Measurements from ENCODE around the gene TRIO.

The TRIO gene

DNA sequence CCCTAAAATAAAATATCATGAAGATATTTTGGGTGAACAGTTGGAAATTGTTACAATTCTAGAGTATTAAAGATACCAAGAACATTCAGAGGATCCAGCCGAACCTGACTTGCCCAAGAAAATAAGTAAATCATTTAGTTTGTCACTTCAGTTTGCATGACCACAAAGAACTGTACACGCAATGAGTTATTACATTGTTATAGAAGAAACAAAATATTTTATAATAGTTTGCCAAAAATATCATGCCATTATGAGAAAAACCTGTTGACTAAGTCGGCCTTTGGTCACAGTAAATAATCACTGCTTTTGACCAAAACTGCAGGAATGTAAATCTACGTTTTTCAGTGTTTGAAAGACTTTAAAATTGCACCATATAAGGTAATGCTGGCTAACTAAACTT lies 27.9 kb downstream of the TRIO start:
- no peak for DNase-seq

DNA sequence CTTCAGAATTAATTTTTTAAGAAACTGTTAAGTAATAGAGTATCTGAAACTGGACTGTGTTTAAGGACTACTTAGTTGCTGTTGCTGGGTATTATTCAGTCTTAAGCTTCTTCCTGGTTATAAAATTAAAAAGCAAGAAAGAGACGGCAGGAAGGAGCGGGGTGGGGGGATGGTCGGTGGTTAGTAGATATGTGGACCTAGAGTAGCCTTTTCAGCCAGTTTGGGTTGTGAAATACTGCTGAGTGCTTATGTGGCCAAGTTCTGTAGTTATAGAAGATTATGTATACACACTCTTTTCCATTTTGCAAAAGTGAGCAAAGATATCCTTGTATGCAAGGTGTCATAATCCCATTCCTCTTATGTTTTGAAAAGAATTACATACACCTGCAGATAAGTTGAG lies 28.5 kb downstream of the TRIO start:
- DNase-seq: no peak

DNA sequence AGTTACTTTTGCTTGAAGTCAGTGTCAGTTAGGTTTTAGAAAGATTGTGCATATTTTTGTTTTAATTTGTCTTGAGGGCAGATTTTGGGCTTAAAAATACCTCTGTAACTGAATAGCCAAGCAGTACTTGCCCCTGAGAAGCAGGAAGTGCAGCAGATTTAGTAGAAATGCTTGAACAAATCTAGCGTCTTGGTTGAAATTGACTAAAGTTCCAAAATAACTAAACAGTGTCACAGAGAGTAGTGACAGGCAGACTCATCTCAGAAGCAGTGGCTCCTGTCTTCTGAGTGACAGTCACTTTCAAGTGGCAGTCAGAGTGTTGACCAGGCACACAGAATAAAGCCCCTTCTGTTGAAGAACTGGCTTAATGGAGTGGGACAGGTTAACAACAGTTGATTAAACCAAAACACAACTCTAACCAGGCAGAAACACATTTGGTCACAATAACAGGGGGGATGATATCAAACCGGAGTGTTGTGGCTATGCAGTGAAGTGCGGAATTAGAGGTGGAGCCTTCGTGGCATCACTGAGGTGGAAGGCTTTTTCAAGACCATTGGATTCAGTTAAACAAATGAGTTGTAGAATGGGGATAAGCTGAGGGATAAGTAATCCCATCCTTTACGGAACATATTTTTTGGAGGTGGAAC lies 29.1 kb downstream of the TRIO start:
- DNase-seq: no peak

DNA sequence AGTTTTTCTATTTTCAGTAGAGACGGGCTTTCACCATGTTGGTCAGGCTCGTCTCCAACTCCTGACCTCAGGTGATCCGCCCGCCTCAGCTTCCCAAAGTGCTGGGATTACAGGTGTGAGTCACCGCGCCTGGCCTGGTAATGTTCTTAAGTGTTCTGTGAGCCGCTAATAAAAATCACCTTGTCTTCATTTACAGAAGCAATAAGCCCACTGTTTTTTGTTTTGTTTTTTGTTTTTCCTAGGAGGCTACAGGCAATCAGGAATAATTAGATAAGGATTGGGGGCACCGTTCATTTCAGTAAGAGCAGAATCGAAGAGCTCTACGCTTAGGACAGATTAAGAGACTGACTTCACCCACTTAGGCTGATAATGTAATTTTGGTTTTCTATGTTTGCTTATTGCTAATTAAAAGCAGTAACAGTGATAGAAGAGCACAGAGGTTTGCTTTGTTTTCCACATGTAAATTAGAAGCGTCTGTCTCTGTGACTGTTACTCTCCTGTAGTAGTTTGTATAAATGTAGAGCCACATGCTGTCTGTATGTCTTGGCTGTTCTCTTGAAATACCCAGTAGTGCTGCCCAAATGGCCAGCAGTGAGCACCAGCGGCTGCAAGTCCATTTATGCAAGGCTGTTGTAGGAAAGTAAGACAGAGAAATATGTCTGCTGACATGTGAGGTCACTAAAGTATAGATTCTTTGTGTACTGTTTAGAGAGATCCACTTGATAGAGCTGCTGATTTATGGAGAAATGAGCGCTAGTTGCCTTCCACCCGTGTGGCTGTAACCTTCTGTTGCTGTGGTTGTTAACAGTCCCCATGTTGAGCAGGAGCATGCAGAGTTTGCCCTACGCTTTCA lies 30.5 kb downstream of the TRIO start:
- DNase-seq: no peak

DNA sequence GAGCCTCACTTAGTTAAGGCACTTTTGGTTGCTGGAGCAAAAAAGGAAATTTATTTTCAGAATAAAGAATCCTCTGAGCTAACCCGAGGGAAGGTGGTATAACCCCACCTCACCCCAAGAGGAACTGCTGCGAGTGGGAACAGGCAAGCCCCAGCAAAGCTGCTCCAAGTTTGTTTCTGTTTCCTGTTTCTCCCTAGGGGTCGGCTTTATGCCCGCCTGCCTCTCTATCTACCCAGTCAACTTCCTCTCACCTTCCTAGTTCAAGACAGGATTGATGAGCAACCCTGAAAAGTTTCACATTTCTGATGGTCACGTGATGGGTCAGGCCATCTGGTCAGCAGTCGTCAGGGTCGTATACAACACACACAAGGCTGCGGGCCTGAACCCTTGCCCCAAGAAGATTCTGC lies 31.1 kb downstream of the TRIO start:
- no peak for DNase-seq

DNA sequence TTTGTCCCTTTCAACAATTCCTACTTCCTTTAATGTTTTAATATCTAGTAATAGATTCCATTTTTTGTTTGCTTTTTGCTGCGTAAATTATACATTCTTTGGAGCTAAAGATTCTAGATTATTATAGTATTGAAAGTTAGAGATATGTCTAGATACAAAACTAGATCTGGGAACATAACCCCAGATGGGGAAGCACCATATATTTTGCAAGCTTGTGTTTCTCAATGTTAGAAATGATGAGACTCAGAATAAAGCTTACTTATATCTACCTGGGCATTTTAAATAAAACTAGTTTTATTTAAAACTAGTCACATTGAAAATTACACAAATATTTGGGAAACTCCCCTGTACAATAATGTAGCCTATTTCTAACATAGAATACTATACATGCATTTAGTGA lies 32.2 kb downstream of the TRIO start:
- DNase-seq: no peak

DNA sequence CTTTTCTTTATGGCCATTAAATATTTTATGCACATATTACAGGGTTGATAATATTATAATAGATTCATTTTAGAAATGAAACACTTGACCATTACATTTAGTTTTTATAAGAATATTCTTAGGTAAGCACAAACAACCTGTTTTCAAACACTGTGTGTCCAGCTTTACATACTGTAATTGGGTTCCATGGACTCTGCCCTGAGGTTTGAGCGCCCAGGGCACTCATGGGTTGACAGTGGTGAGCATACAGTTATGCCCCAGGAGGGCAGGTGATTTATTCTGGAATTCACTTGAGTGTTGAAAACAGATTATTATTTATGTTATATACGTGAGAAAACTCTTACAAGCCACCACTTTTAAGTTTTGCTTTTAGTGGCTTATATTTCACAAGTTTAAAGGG lies 33.7 kb downstream of the TRIO start:
- no peak for DNase-seq

DNA sequence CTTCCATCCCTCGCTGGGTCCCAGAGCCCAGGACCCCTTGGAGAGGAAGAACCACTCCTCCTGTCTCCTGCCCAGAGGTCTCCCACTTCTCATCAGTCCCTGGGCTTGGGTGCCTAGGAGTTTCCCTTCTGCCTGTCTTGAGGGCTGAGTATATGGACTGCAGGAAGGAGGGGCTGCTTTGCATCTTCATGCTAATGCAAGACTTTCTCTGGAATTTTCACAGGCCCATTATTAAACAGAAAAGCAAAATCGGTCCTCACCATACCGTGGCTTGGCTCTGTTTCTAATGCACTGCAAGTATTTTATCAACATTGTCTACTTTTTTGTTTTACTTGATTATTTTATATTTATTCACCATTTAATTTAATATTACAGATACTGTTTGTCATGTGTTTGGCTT lies 34.5 kb downstream of the TRIO start:
- no peak for DNase-seq

DNA sequence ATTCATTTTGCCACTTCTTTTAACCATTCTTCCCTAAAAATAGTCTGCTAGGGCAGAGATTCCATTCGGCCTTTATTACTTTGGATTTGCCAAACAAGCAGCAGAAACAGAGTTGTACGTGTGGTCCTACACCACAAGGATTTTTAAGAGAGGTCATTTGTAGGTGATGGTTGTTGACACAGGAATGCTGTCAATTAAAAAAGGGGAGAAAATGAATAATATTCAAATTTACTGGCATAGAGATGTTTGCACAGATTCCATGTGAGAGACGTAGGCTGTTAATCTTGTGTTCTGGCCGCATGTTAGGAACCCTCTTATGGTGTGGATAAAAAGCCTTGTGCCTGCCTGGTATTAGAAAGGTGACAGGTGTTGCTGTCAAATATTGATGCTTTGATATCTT lies 34.9 kb downstream of the TRIO start:
- no peak for DNase-seq

DNA sequence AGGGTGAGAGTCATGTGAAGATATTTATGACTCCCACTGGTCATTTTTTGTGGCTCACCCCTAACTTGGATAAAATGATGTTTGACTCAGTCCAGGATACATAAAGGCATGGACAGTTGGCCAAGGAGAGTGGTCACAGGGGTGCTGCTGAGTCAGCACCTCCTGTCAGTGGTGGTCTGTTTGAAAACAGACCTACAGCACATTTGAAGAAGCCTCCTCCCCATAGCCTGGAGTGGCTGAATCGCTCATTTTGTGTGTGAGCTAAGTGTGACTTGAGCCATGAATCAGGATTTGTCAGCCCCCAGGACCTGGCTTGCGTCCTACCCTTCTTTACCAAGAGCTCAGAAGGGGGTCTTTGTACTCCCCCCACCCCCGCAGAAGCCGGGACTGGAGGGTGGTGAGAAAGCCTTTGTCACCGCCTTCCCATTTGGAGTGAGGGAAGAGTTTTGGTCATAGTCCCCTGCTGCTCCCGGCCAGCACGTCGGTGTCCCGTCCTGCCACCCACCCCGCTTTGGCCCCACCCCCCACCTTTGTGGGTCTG lies 35.6 kb downstream of the TRIO start:
- DNase-seq: no peak

DNA sequence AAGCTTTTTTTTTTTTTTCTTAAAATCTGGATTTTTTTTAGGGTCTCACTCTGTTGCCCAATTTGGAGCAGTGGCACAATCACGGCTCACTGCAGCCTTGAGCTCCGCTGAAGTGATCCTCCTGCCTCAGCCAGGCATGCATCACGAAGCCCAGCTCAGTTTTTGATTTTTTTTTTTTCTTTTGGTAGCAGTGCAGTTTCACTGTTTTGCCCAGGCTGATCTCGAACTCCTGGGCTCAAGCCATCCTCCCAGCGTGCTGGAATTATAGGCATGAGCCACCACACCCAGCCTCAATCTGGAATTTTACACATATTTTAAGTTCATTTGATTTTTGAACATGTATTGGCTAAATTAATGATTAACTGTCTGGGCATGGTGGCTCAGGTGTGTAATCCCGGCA lies 36.3 kb downstream of the TRIO start:
- DNase-seq: no peak

DNA sequence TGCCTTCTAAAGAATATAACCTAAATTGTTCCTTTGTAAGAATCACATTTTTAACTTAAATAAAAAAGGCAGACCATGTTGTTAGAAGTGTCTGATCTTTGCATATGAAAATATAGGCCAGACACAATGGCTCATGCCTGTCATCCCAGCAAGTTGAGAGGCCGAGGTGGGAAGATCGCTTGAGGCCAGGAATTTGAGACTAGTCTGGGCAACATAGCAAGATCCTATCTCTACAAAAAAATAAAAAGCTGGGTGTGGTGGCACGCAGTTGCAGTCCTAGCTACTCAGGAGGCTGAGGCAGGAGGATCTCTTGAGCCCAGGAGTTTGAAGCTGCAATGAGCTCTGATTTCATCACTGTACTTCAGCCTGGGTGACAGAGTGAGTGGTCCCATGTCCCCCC lies 37.3 kb downstream of the TRIO start:
- no peak for DNase-seq

DNA sequence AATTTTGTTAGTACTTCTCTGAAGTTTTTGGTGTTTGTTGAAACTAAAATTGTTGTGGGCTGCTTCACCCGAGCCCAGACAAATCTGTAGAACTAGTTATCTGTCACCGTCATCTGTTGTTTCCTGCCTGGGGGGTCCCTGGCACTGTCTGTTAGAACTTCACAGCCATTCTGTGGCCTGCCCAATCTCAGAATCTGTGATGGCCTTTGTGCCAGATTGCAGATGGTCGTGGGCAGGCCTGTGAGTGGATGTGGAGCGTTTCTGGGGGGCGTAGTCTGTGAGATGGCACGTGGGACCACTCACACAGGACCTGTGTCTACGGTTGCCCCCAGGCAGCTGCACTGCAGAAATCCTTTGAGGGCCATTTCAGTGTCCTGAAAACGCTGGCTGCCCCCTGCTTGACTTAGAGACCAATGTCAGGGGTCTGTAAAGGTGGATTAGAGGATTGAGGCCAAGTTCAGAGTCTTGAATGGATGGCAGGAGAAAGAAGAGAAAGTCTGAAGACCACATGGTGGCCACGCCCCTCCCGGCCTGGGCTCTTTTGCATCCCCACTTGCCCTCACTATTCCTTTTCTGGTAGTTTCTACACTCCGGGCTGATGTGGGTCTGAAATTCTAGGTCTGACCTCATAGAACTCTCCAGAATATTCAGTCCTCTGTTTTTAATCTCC lies 38.3 kb downstream of the TRIO start:
- no peak for DNase-seq

DNA sequence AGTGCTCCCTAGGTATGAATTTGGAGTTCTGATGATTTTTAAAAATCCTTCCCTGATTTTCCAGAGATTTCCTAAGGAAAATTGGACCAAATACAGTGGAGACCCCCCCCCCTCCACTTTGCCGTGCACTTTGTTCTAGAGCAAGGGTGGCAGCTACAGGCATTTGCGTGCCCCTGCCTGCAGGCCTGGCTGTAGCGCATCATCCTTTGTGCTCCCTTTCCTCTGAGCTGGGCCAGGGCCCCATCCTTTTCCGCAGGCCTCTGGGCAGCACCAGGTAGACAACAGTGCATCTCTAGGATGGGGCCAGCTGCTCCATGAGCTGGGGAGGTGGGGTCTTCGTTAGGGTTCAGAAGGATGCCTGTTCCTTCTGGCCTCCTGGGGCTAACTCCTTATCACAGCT lies 39.6 kb downstream of the TRIO start:
- no peak for DNase-seq

DNA sequence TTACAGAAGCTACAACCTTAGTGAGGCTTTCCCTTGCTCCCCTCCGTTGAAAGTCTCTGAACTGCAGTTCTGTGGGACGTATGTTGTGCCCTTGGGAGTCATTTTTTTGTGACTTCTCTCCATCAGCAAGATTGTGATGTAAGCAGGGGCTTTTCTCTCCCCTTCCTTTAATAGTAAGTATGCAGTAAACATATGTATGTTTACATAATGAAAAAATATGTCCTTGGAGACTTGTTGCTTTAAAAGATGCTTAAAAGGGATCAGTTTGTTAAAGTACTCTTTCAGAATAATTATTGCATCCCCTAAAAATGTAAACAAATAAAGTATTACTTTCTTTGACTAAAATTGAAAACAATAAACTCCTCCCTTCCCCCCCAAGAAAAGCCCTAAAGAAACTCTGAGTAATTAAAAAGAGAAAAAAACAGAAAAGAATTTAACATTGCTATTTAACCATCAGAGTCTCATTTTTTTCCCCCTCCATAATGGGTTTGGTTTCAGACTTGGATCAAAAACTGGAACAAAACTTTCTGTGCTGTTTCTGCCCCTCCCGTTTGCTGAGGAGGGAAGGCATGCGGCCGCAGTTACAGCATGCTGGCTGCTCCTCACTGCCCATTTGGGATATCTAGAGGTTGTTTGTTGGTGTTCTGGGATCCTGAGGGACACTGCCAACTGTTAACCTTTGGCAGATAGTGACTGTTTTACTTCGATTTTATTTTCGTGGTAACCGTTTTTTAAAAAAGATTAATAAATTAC lies 40.2 kb downstream of the TRIO start:
- no peak for DNase-seq

DNA sequence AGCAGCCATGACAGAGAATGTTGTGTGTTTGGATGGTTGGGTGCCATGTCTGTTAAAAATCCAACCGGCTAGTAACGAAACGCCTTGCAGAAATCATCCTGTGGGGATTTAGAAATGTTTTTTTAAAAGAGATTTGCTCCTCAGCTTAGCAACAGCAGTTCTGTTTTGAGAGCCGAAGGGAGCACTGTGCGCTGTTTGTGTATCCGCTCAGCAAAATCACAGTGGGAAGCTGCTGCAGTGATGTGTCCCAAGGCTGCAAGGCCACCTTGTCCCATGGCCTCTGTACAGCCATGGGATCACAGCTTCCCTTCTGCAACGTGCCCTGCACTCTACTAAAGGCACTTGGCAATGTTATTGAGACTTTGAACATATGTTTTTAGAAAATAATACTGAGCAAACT lies 40.9 kb downstream of the TRIO start:
- no peak for DNase-seq

DNA sequence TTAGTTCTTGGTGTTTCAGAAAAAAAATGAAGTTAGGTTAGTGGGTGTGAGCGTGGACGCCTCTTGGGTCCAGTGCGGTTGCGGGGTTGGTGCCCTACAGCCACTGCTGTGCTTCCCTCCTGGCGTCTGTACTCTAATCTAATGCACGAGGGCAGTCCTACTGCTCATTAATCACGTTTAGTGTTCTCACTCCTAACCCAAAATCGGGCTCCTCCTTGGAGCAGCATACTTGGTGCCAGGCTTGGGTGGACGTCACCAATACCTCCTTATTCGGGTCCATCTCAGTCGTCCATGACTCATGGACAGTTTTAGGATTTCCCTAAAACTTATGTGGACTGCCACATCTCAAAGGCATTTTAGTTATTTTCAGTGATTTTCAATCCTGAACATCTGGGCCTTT lies 41.6 kb downstream of the TRIO start:
- no peak for DNase-seq

DNA sequence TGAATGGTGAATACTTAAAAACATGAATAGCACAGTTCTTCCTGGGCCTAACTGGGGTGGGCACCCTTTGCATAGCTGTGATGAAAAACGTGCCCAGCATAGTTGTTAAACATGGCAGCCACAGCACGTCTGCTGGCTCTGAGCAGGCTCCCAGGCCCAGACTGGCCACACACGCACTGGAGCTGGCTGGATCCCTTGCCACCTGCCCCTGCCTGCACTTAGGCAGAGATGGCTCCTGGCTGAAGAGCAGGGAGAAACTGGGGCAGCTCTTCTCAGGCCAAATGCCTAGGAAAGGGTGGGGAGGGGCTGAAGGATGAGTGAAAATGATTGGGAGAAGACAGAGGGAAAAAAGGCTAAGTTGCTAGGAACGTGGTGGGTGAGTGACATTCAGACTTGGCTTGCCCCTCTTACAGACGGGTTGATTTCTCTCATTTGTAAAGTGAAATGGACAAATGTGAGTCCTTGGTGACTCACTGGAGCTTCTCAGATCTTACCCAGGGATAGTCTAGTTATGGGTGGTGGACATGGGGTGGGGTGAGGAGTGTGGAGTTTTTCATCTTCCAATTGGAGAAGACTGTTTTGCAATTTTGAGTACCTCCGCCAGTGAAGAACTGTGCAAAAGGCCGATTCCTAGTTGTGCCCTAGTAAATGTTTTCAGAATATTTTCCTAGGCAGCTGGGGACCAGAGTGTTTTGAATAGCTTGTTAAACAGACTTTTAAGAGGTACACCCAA lies 42.4 kb downstream of the TRIO start:
- DNase-seq: no peak

DNA sequence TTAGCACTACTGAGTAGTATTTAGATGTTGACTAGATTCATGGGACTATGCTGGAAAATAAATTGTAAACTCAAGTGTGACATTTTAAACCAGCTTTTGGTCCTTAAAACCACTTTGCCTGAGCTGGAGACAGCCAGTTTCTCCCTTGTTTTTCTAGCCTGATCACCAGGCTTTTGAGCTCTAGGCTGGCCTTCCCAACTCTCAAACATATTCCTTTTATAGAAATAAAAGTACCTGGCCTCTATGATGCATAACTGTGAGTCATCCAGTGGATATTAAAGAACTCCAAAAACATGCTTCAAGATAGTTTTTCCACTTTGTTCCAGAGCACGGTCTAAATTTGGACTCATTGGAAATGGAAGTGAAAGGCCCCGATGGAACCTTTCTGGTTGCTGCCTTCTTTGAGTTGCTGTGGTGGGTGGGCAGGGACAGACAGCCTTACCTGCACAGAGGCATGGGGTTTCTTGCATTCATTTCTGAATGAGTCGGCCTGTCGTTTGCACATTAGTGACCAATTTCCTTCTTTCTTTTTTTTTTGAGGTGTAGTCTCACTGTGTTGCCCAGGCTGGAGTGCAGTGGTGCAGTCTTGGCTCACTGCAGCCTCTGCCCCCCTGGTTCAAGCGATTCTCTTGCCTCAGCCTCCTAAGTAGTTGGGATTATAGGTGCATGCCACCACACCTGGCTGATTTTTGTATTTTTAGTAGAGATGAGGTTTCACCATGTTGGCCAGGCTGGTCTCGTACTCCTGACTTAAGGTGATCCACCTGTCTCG lies 43.1 kb downstream of the TRIO start:
- DNase-seq: no peak

DNA sequence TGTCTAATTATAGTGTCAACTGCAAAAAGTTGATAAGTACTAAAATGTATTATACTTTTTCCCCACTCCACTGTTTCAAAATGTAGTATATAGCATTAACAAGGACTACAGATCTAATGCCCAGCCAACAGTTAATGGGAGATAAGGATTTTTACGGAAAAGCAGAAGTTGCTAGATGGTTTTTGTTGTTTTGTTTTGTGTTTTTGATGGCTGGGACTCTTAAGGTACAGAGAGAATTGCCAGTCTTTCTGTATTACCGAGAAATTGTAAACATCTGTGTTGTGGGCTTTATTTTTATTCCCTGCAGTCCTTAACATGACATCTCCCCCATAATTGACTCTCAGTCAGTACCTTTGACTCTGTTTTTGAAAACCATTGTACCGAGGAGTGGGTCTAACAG lies 44.0 kb downstream of the TRIO start:
- no peak for DNase-seq

DNA sequence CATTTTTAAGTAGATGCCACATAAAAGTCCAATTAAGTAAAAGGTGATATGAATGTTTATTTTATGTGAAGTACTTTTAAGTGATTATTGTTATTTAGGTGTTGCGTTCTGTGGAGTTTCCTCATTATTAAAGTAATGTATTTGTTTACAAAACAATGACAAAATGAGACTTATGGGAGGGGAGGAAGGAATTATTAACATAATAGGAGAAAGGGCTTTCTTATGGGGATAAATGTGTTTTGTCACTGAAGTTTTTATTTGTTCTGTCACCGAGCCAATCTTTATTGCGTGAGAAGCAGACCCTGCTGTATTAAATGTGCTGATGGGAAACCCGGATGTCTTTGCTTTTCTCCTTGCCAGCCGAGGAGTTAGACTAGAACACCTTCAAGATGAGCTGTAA lies 44.5 kb downstream of the TRIO start:
- DNase-seq: no peak

DNA sequence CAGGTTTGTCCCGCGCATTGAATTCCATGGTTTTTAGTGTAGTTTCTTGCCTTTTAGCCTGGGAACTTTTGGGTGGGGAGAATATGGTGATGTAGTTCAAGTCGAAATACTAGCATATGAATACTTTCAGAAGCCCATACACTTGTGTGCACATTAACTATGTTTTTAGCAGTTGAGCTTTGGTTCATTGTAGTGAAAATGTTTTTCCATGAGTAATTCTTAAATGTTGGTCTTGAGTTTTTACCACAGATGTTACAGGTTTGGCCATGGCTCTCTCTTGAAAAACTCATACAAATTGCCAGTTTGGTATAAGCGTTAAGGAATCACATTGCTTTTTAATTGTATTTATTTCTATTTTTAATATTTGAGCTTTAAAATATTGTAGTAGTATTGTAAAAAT lies 45.6 kb downstream of the TRIO start:
- DNase-seq: no peak
